HG02798 (cell line): ENCODE results near the gene ADGRF1.
"Not testable (repeated sequence)": the region's sequence is repeated elsewhere in the genome, so short reads cannot be mapped to it uniquely, and the experiment has no call there.

Experiments used
- ATAC-seq: cut with Tn5 transposase; IDR thresholded peaks from one replicate; pipeline ENCODE4 v1.9.1; 2021; ENCODE audit warnings: mild to moderate bottlenecking; ENCODE audit not compliant: unreplicated experiment, poor library complexity

The ADGRF1 gene

DNA sequence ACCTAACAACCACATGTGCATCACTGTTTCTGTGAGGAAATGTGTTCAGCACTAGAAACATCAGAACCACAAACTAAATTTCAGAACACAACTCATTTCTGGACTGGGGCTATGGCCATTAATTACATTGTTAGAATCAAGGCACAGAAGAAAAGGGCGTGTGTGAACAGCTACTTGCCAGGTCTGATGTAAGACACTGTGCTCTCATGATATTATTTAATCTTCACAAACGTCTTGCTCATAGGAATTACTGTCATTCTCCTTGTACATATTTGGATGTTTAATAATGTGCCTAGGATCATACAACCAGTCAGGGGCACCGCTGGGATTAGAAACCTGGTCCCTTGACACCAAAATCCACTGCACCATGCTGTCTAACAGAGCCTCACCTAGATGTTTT is 14.8 kb downstream of the ADGRF1 start:
- no peak for ATAC-seq

DNA sequence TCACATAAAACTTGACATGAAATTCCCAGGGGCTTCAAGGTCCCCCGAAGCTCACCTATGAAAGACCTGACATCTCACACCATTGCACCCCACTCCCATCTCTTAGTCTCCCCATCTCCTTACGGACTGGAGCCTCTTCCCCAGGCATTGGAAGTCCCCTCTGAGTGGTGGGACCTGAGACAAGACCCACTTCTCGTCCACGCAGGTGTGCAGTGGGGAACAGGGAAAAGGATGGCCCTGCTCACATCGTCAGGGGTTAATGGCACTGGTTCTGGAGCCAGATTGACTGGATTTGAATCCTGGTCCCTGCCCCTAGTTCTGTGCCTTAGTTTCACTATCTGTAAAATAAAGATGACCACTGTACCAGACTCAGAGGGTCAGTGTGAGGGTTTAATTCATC is 15.5 kb downstream of the ADGRF1 start:
- no peak for ATAC-seq

DNA sequence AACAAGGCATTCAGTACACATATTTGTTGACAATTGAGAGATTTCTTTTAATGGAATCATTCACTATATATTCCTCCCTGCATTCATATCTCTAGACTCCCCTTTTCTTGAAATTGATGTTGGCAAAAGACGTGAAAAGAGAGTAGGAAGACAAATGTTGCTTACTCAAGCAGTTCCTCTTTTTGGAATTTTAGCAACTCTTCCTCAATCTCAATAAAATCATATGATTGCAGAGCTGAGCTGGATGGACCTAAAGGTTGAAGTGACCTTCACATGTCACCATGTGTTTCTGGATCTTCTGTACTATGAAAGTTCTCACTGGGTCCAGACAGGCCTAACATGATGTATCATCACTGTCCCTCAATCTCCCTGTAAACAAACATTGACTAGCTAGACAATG is 18.6 kb downstream of the ADGRF1 start:
- no peak for ATAC-seq

DNA sequence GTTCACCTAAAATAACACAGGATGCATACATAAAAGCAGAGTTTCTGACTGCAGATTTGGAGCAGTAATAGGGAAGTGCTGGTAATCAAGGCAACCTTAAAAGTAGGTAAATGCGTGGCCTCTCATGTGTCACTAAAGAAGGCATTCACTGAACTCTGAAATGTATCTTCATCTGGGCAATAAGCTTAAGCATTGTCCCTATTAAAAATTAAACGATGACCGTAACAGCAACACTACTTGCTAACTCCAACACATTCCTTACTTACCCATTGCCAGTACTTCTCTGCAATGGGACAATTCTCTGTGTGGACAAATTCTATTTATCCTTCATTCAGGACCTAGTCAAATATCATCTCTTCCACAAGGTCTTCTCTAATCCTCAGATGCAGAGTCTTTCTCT is 19.9 kb downstream of the ADGRF1 start:
- ATAC-seq = no peak

DNA sequence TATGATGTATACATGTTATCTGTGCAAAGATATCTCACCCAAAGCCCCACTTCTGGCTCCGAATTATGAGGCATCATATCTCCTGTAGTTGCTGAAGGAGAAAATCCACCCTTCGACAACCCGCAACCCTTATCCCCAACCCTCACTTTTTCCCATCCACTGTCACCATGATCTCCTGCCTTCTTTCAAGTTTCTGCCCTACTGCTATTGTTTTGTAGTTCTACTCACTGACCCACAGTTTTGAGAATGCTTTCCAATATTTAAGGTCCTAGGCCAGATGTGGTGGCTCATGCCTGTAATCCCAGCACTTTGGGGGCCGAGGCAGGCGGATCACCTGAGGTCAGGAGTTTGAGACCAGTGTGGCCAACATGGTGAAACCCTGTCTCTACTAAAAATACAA is 22.2 kb downstream of the ADGRF1 start:
- no peak for ATAC-seq

DNA sequence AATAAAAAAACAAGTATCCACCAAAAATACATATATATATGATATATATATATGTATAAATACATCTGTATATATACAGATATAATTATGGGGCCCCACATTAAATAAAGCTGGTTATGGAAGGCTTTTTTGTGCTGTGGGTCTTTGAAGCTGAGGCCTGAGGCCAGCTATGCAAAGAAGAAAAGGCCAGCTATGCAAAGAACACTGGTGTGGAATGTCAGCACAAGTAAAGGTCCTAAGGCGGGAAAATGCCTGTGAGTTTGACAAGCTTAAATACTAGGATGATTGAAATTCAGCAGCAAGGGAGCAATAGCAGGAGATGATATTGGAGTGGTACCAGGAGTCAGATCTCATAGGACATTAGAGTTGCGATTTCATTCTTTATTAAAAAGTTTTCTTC is 25.2 kb downstream of the ADGRF1 start:
- no peak for ATAC-seq

DNA sequence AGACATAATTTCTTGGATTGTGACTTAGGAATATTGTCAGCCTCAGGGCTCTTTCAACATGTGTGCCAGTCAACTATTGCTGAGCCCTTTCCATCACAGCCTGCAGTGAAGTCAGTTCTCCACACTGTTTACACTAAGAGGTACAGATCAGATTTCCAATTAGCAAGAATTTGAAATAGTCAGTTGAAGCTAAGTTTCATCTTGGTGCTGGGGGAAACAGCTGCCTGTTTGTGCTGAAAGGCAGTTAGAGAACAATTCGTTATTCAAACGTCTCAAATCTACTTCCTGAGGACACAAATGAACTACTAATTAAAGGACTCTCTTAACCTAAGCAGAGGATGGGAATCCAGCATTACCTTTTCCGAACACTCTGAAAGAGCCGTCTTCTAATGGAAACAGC is 25.9 kb downstream of the ADGRF1 start:
- ATAC-seq = no peak

DNA sequence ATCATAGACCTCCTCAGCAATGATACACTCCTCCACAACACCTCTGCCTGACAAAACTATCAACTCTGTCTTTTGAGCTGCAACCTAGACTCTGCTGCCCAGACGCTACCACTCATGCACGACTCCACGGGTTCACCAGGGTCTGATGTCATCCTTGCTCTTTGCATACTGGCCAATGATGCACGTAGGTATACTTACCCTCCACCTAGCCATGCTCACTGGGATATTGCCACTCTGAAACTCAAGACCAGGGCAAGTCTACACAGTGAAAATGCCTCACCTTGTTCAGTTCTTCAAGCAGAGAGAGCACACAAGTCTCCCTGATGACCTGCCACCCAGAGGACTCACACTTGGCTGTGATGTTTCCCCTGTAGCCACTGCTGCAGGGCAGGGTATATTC is 27.7 kb downstream of the ADGRF1 start:
- no peak for ATAC-seq

DNA sequence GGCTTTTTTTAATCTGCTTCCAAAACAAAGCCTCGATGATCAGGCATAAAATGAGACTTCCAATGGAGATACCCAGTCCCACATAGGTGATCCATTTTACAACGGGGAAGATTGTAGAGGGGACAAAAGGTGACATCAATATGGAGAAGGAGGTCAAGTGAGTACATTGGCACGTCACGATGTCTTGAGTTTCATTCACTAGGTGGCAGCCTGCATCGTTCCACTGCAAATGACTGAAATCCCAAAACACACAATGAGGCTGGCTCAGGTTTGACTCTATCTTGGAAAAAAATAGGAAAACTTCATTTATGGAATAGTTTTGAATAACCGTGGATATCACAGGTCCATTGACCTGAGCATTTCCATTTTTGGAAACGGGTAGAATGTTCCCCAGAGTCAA is 32.5 kb downstream of the ADGRF1 start:
- ATAC-seq = no peak

DNA sequence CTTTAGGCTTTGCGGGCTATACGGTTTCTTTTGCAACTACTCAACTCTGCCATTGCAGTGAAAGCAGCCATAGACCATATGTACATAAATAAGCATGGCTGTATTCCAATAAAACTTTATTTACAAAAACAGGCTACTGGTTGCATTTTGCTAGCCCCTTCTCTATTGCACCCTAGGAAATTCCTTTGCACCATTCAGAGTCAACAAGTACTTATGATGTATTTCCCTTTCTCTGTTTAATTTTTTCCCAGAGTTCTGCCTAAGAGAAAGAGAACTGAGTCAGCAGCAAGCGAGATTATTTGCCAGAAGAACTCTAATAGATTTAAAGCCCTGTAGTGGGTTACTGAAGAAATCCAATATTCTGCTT is 33.8 kb downstream of the ADGRF1 start:
- no peak for ATAC-seq

DNA sequence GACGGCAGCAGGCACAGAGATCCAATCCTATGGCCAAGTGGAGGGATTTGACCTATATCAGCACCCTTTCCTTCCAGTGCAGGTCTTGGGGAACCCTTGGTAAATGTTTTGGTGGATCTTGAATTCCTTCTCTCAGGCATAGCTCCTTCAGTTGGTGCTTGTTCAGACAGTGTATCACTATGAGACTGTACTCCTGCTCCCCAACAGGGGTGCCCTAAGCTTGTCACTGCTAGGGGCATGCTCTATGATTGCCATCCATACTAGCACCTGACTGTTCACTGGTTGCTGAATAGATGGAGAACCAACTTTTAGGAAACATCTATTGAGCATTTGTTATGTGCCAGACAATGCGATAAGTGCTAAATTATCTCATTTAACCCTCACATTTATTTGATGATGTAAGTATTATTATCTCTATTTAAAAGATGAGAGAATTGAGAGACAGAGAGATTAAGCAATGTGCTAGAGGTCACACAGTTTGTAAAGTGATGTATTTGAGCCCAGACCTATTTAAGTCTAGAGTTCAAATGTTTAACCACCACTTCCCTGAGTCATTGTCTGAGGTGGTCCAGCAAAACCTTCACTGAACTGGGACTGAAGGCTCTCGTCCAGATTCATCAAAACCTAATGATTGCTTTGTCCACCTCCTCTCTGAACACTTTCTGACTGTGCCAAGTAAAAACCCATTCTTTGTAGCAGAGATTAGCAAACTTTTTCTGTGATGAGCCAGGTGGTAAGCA is 34.3 kb downstream of the ADGRF1 start:
- no peak for ATAC-seq

DNA sequence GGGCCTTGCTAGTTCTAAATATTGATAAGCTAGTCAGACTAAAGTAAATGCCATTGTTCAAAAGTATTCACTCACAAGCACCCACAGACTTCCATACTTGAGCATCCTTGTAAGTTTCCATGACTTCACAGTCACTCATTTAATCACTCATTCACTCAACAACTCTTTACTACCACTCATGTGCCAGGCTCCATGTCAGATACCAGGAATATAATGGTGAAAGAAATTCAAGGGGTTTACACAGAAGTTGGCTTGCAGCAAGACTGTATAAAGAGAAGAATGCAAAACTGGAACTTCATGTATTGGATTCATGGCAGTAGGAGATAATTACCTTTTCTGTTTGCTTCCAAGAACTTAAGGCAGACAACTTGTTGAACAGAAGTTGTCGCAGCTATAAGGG is 36.6 kb downstream of the ADGRF1 start:
- no peak for ATAC-seq

DNA sequence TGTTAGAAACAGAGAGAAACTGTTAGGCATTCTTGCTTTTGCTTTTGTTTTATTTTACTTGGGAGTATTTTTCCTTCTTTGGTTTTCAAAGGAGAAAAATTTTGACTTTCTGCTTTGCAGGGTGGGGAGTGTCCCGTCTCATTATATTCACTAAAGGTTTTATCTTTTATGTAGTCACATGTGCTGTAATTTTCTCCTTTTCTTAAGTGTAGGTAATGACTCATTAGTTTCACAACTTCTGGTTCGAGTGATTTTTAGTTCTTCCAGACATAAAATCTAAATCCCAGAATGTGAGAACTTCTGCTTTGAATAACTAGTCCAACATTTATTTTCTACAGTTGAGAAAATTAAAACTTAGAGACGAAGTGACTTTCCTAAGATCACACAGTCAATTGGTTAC is 37.7 kb downstream of the ADGRF1 start:
- ATAC-seq = no peak

DNA sequence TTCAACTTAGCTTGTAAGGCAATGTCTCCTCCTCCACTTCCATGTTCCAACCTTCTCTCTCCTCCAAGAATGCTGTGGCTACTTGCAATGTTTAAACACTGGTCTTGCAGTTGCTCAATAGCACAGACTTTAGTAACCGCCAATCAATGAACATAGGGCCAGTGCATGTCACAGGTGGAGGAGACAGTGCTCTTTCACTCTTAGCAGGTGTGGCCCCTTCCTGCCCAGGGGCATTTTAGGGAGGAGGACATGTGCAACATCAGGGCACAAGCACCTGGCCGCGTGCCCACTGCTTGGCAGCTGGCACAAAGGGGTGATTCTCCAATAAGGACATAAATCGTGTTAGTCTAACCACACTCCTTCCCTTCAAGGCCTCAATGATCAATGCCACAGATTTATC is 41.3 kb downstream of the ADGRF1 start:
- no peak for ATAC-seq

DNA sequence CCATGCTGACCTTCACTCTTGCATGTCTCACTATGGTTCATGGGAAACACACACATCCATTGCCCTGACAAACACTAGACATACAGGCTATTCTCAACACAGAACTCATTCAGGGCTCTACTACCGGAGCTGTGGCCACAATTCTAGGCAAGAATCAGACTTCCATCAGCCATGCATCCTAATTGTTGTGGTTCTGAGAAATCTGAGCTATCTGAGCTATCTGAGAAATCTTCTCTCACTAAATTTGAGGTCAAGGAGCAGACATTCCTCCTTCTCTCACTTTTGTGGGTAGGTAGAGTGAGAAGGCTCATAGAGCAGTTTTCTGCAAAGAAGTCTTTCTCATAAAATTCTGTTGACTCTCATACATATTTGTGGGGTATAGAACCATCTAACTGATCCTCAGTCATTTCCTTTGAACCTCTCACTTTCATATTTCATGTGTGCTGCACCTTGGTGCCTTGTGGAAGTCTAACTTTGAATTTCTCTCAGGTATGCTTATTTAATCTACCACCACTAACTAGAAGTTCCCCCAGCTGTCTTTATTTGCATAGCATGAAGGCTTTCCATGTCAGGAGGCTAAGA is 43.6 kb downstream of the ADGRF1 start:
- ATAC-seq = no peak

DNA sequence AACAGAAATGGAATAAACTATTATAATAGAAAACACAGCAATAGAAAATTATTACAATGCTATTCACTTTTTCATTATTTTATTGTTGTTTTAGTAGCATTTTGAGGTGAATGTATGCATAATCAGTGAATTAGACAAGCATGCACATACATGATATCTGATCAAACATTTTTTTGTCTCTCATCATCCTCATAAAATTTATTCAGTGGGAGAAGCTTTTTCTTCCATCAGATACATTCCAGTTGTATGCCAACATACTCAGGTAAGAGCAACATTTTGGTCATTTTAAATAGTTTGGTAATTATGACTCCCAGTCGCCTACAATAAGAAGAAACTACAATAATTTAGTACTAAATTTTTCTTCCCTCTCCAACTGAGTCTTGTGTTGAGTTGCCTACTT is 44.5 kb downstream of the ADGRF1 start:
- ATAC-seq = no peak

DNA sequence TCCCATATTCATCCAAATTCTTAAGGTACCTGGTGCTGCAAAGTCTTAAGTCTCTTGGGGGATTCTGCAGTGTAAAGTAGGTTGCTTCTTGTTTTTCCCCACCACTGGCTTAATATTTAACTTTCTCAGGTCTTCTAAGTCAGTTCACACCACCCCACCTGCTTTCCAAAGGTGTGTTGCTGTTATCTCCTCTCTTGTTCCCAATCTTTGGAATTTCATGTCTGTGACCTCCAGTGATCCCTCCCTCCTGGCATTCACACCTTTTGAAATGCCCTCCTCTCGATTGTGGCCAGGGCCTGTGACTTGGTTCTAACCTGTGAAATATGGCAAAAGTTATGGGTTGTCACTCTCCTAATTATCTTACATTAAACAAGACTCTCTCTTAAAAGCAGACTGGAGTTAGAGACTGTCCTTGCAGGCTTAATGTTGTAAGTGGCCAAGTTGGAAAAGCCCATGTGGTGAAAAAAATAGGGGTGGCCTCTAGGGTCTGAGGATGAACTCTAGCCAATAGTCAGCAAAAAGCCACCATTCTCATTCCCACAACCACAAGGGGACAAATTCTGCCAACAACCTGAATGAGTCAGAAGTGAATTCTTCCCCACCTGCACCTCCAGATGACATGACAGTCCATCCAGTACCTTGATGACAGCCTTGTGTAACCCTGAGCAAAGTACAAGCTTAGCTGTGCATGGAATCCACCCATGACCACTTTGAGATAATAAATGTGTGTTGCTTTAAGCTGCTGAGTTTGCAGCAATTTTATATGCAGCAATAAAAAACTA is 45.1 kb downstream of the ADGRF1 start:
- no peak for ATAC-seq

DNA sequence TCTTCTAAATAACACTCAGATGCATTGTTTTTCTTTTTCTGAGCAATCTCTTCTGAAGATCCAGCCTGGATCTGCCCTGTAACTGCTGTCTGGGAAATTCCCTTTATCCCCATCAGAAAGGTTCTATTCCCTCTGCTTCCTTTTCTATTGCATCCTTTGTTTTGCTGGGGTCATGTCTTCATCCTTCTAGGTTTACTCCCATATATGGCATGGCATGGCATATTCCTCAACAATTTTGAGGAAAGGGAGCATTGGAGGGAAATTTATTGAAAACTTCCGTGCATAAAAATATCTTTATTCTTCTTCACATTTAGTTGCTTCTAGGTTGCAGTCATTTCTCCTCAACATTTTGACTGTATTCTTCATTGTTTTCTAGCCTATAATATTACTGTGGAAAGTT is 47.2 kb downstream of the ADGRF1 start:
- ATAC-seq = no peak

DNA sequence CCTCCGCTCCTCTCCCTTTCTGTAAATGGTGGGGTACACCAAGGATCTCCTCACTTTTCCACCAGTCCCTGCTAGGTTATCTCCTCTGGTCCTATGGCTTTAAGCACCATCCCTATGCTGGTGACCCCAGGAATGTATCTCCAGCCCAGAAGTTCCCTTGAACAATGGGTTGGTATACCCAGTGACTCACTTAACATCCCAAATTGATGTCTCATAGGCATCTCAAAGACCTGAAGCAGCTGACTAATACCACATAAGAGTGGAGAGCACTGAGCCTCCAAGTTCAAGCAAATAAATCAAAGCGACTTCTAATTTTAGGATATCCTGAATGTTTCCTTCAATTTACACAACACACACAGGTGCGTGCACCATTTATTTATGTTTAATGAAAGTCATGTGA is 48.3 kb downstream of the ADGRF1 start:
- ATAC-seq = no peak

DNA sequence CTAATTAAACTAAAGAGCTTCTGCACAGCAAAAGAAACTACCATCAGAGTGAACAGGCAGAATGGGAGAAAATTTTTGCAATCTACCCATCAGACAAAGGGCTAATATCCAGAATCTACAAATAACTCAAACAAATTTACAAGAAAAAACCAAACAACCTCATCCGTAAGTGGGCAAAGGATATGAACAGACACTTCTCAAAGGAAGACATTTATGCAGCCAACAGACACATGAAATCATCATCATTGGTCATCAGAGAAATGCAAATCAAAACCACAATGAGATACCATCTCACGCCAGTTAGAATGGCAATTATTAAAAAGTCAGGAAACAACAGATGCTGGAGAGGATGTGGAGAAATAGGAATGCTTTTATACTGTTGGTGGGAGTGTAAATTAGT is 49.7 kb downstream of the ADGRF1 start:
- not testable (repeated sequence) for ATAC-seq

DNA sequence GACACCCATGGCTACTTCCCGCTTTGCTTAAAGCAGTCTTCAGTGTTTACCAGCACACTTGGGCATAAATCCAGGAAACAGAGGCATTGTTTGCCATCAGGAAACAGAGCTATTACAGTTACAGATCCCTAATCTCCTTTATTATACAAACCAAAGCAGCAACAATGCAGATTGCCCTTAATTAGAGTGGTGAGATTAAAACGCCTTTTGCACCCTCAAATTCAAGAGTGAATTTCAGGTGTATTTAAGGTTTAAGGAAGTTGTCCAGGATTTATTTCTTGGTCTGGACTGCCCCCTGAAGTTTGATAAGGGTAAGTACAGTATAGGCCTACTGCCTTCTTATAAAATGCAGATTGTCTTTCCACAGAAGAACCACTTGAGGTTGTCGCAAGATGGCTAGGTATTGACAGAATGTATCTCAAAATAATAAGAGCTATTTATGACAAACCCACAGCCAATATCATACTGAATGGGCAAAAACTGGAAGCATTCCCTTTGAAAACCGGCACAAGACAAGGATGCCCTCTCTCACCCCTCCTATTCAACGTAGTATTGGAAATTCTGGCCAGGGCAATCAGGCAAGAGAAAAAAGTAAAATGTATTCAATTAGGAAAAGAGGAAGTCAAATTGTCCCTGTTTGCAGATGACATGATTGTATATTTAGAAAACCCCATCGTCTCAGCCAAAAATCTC is 51.2 kb downstream of the ADGRF1 start:
- ATAC-seq = not testable (repeated sequence)
